Frontal cortex (tissue), 4 donors: ENCODE measurements around the gene DGLUCY. TPM values are rescaled to one million over a fixed set of nuclear protein-coding genes. Genes with fewer than 3 reads are reported as not detected.
"Not testable (repeated sequence)": the region's sequence is repeated elsewhere in the genome, so short reads cannot be mapped to it uniquely, and the experiment has no call there.

Experiments used
- DNase-seq, 2 donors: peaks; one replicate each; pipeline ENCODE4 v3.0.0; 2012; ENCODE audit warnings: low spot score in 2 of 2
- FAIRE-seq: peaks from 2 replicates; lab custom pipeline; 2012; peaks lifted over from hg19 to GRCh38; lab: Jason Lieb, UNC
- total RNA-seq: library from RNA; depleted of rRNA; stranded (reverse); fragments of >200 nt; gene quantifications from one replicate; pipeline ENCODE4 v1.2.3, GENCODE V29; 2014
- donor health status: control.
- donor health status: control.
- donor health status: control.

DGLUCY gene
- total RNA-seq, 1 donor from 2014 or later = 23.2 TPM

GRCh38 chr14:91100102-91100501, 13.8 kb upstream of the DGLUCY start:
- FAIRE-seq = no peak
- no peak for DNase-seq

- DNase-seq = no peak
- no peak for FAIRE-seq
Observed at GRCh38 chr14:91103116-91103515, 10.8 kb upstream of the DGLUCY start.

- FAIRE-seq = no peak
- DNase-seq = no peak
Observed at GRCh38 chr14:91108941-91109611, 4.8 kb upstream of the DGLUCY start.

GRCh38 chr14:91111443-91111842, 2.4 kb upstream of the DGLUCY start:
- no peak for DNase-seq
- no peak for FAIRE-seq

GRCh38 chr14:91112194-91112593, 1.7 kb upstream of the DGLUCY start:
- FAIRE-seq (no peak), DNase-seq (no peak)

- FAIRE-seq (no peak), DNase-seq (peak; percentile 47 to 52)
Observed at GRCh38 chr14:91114079-91115065, 499 bp downstream of the DGLUCY start.

- FAIRE-seq (no peak), DNase-seq (no peak)
Observed at GRCh38 chr14:91115986-91116770, 2.3 kb downstream of the DGLUCY start.

- FAIRE-seq (no peak), DNase-seq (no peak)
Observed at GRCh38 chr14:91116913-91117588, 3.2 kb downstream of the DGLUCY start.

GRCh38 chr14:91117960-91118359, 4.1 kb downstream of the DGLUCY start:
- DNase-seq (no peak), FAIRE-seq (no peak)

GRCh38 chr14:91118511-91119068, 4.7 kb downstream of the DGLUCY start:
- FAIRE-seq (no peak), DNase-seq (no peak)

GRCh38 chr14:91119556-91120311, 5.9 kb downstream of the DGLUCY start:
- no peak for DNase-seq
- FAIRE-seq = no peak

- DNase-seq (no peak), FAIRE-seq (no peak)
Observed at GRCh38 chr14:91123201-91123600, 9.3 kb downstream of the DGLUCY start.

GRCh38 chr14:91124406-91125270, 10.8 kb downstream of the DGLUCY start:
- DNase-seq, FAIRE-seq: not testable (repeated sequence)

GRCh38 chr14:91125271-91125660, 11.4 kb downstream of the DGLUCY start:
- FAIRE-seq = no peak
- no peak for DNase-seq

GRCh38 chr14:91125801-91126200, 11.9 kb downstream of the DGLUCY start:
- FAIRE-seq (no peak), DNase-seq (no peak)

GRCh38 chr14:91126761-91127160, 12.9 kb downstream of the DGLUCY start:
- DNase-seq (no peak), FAIRE-seq (no peak)

GRCh38 chr14:91127401-91127801, 13.5 kb downstream of the DGLUCY start:
- no peak for FAIRE-seq

GRCh38 chr14:91127924-91128323, 14.1 kb downstream of the DGLUCY start:
- no peak for DNase-seq
- FAIRE-seq = no peak

More at GRCh38 chr14:91127401-91127801, 13.5 kb downstream of the DGLUCY start:
- no peak for DNase-seq
